ENCODE results near the gene TRABD2B. TPM values are rescaled to one million over a fixed set of nuclear protein-coding genes. Genes with fewer than 3 reads are reported as not detected.

TRABD2B gene
- total and polyA plus RNA-seq, 2 donors (not counting 1 experiment from before 2014, with no cell fraction given), result under 0.01 TPM; not detected in 1

DNA sequence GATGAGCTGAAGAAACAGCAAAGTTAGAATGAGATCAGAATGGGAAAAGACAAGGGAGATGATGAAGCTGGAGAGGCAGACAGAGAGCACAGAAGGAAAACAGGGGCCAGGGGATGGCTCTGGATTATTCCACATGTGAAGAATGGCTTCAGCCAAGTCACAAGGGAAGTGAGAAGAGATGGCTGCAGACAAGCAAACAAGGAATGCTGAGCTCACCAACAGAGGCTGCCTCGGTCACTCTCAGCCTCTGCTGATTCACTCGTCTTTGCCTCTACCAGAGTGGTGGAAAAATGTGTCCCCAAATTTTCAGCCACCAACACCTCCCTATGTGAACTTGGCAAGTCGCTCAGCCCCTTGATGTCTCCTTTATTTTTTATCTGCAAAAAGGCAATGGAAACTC, 46.7 kb downstream of the TRABD2B start:
- no peak for TF ChIP-seq EZH2 (IDR thresholded peaks at IDR 0.05; ENCODE audit: low read length, missing control alignments)
- TF ChIP-seq, protein P1, sequence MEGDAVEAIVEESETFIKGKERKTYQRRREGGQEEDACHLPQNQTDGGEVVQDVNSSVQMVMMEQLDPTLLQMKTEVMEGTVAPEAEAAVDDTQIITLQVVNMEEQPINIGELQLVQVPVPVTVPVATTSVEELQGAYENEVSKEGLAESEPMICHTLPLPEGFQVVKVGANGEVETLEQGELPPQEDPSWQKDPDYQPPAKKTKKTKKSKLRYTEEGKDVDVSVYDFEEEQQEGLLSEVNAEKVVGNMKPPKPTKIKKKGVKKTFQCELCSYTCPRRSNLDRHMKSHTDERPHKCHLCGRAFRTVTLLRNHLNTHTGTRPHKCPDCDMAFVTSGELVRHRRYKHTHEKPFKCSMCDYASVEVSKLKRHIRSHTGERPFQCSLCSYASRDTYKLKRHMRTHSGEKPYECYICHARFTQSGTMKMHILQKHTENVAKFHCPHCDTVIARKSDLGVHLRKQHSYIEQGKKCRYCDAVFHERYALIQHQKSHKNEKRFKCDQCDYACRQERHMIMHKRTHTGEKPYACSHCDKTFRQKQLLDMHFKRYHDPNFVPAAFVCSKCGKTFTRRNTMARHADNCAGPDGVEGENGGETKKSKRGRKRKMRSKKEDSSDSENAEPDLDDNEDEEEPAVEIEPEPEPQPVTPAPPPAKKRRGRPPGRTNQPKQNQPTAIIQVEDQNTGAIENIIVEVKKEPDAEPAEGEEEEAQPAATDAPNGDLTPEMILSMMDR (conservative IDR thresholded peaks at IDR 0.05 in 1 of 2, IDR thresholded peaks at IDR 0.05 in 1 of 2; ENCODE audit: low read depth in 1 of 2, low read length in 2 of 2), result no peak
- Histone ChIP-seq H3K4me1 (ENCODE audit: control insufficient read depth, extremely low read depth, insufficient read depth, low read length) (no peaks in the 10 kb centered on the region), H3K79me2 (ENCODE audit: control insufficient read depth, insufficient read depth, low read length) (no peaks in the 10 kb centered on the region), H2AFZ (ENCODE audit: low read length) (no peak overlapping the region), H3K4me3 (replicated peaks in 1 of 4; ENCODE audit: control extremely low read depth in 1 of 4, insufficient read depth in 1 of 4, low read depth in 3 of 4, low read length in 4 of 4) (no peak overlapping the region), H3K27ac (ENCODE audit: insufficient read depth, low read length) (no peak overlapping the region), H3K36me3 (ENCODE audit: control insufficient read depth, insufficient read depth, low read length) (no peaks in the 10 kb centered on the region), H4K20me1 (ENCODE audit: control insufficient read depth, extremely low read depth, insufficient read depth, low read length) (no peaks in the 10 kb centered on the region), H3K9ac (ENCODE audit: insufficient read depth, low read length) (no peak overlapping the region), H3K4me2 (ENCODE audit: extremely low read depth, insufficient read depth, low read length) (no peak overlapping the region), H3K27me3 (ENCODE audit: control insufficient read depth, insufficient read depth, low read length) (no peaks in the 10 kb centered on the region), H3K9me3 (ENCODE audit: control insufficient read depth, insufficient read depth, low read depth, low read length) (no peaks in the 10 kb centered on the region)
- DNase-seq (ENCODE audit: low read depth in 2 of 2), result no peak

DNA sequence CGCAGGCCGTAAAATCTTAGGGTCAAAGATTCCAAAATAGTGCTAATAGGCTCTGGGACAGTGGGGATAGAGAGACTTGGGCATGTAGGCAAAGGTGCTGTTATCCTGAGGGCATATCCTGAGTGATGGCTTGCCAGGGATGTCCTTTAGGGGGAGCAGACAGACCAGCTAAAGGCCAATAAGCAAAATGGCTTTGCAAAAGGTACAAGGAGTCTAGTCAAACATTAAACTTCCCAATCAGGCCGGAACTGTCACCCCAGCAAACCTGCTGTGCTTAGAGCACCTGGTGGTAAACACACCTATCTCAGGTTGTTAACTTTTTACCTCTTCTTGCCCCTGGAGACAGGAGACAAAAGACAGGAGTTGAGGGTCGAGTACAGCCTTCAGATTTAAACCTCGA, 49.1 kb downstream of the TRABD2B start:
- no peak overlapping the region for H3K4me3 ChIP-seq (replicated peaks in 1 of 4; ENCODE audit: control extremely low read depth in 1 of 4, insufficient read depth in 1 of 4, low read depth in 3 of 4, low read length in 4 of 4)
- DNase-seq (ENCODE audit: low read depth in 2 of 2), result no peak
- H3K9ac ChIP-seq (ENCODE audit: insufficient read depth, low read length), result no peak overlapping the region
- H3K27me3 ChIP-seq (ENCODE audit: control insufficient read depth, insufficient read depth, low read length), result no peaks in the 10 kb centered on the region
- H3K79me2 ChIP-seq (ENCODE audit: control insufficient read depth, insufficient read depth, low read length), result no peaks in the 10 kb centered on the region
- no peak overlapping the region for H3K27ac ChIP-seq (ENCODE audit: insufficient read depth, low read length)
- no peak overlapping the region for H3K4me2 ChIP-seq (ENCODE audit: extremely low read depth, insufficient read depth, low read length)
- no peaks in the 10 kb centered on the region for H3K36me3 ChIP-seq (ENCODE audit: control insufficient read depth, insufficient read depth, low read length)
- TF ChIP-seq, protein P1 (conservative IDR thresholded peaks at IDR 0.05 in 1 of 2, IDR thresholded peaks at IDR 0.05 in 1 of 2; ENCODE audit: low read depth in 1 of 2, low read length in 2 of 2), result no peak
- TF ChIP-seq EZH2 (IDR thresholded peaks at IDR 0.05; ENCODE audit: low read length, missing control alignments), result no peak
- no peaks in the 10 kb centered on the region for H4K20me1 ChIP-seq (ENCODE audit: control insufficient read depth, extremely low read depth, insufficient read depth, low read length)
- H3K4me1 ChIP-seq (ENCODE audit: control insufficient read depth, extremely low read depth, insufficient read depth, low read length), result no peaks in the 10 kb centered on the region
- no peaks in the 10 kb centered on the region for H3K9me3 ChIP-seq (ENCODE audit: control insufficient read depth, insufficient read depth, low read depth, low read length)
- no peak overlapping the region for H2AFZ ChIP-seq (ENCODE audit: low read length)

DNA sequence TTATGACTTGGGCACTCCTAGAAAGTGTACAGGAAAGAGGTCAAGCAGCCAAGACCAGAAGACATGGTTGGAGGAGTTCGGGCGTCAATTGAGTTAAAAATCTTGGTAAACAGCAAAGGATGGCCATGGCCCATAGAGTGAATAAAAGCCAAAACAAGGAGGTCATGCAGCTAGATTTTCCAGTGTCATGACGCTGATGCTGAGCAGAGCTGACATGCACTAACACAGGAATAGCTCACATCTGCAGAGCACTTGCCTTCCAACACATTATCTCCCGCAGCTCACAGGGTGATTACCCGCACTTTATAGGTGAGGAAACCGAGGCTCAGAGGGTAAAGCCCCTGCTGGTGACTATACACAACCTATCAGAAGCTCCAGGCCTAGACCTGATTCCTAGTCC, 49.7 kb downstream of the TRABD2B start:
- Histone ChIP-seq H3K9me3 (ENCODE audit: control insufficient read depth, insufficient read depth, low read depth, low read length) (no peaks in the 10 kb centered on the region), H3K4me2 (ENCODE audit: extremely low read depth, insufficient read depth, low read length) (no peak overlapping the region), H2AFZ (ENCODE audit: low read length) (no peak overlapping the region), H4K20me1 (ENCODE audit: control insufficient read depth, extremely low read depth, insufficient read depth, low read length) (no peaks in the 10 kb centered on the region), H3K4me1 (ENCODE audit: control insufficient read depth, extremely low read depth, insufficient read depth, low read length) (no peaks in the 10 kb centered on the region), H3K4me3 (replicated peaks in 1 of 4; ENCODE audit: control extremely low read depth in 1 of 4, insufficient read depth in 1 of 4, low read depth in 3 of 4, low read length in 4 of 4) (no peak overlapping the region), H3K27ac (ENCODE audit: insufficient read depth, low read length) (no peak overlapping the region), H3K9ac (ENCODE audit: insufficient read depth, low read length) (no peak overlapping the region), H3K79me2 (ENCODE audit: control insufficient read depth, insufficient read depth, low read length) (no peaks in the 10 kb centered on the region), H3K36me3 (ENCODE audit: control insufficient read depth, insufficient read depth, low read length) (no peaks in the 10 kb centered on the region), H3K27me3 (ENCODE audit: control insufficient read depth, insufficient read depth, low read length) (no peaks in the 10 kb centered on the region)
- TF ChIP-seq EZH2 (IDR thresholded peaks at IDR 0.05; ENCODE audit: low read length, missing control alignments), result no peak
- TF ChIP-seq, protein P1 (conservative IDR thresholded peaks at IDR 0.05 in 1 of 2, IDR thresholded peaks at IDR 0.05 in 1 of 2; ENCODE audit: low read depth in 1 of 2, low read length in 2 of 2), result no peak
- no peak for DNase-seq (ENCODE audit: low read depth in 2 of 2)
